ENCODE results near the gene SHROOM3. TPM values are rescaled to one million over a fixed set of nuclear protein-coding genes. Genes with fewer than 3 reads are reported as not detected.

Gene SHROOM3
- total RNA-seq, 1 experiment from 2014 or later, result 22.8 TPM

DNA sequence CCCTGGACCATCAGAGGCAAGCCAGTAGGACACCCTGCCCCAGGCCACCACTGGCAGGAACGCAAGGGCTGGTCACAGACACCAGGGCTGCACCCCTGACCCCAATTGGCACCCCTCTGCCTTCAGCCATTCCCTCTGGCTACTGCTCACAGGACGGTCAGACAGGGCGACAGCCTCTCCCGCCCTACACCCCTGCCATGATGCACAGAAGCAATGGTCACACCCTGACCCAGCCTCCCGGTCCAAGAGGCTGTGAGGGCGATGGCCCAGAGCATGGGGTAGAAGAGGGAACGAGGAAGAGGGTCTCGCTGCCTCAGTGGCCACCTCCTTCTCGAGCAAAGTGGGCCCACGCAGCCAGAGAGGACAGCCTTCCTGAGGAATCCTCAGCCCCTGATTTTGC lies 319.4 kb downstream of the SHROOM3 start:
- DNase-seq, result no peak
- peak overlapping the region; percentile 68 for H3K27ac ChIP-seq
- no peak overlapping the region for H3K4me3 ChIP-seq
- peaks cover 26% of the 10 kb centered on the region for H3K4me1 ChIP-seq
- peaks cover 9% of the 10 kb centered on the region for H3K36me3 ChIP-seq
- peaks cover 4% of the 10 kb centered on the region; the same call in 1 of the 2 replicates for H3K9me3 ChIP-seq (replicated peaks)
- no peaks in the 10 kb centered on the region for H3K27me3 ChIP-seq

DNA sequence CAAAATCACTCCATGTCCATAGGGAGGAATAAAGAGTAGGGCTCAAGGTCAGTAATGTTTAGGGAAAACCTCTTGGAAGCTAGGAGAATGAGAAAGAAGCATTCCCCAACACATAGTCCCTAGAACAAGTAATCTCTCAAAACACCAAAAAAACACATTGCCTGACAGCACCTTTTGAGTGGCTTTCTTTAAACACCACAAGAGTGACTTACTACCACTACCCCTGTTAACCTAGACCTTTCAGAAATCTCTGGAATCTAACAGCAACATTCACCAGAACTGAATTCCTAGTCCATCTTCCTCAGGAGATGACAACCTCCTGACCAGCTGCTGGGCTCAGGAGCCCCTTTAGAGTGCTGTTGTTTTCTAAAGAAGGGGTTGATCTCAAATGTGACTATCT lies 320.7 kb downstream of the SHROOM3 start:
- Histone ChIP-seq H3K27me3 (no peaks in the 10 kb centered on the region), H3K27ac (no peak overlapping the region), H3K4me1 (peaks cover 26% of the 10 kb centered on the region), H3K4me3 (no peak overlapping the region), H3K9me3 (replicated peaks) (peaks cover 4% of the 10 kb centered on the region; the same call in 1 of the 2 replicates), H3K36me3 (peaks cover 11% of the 10 kb centered on the region)
- no peak for DNase-seq

DNA sequence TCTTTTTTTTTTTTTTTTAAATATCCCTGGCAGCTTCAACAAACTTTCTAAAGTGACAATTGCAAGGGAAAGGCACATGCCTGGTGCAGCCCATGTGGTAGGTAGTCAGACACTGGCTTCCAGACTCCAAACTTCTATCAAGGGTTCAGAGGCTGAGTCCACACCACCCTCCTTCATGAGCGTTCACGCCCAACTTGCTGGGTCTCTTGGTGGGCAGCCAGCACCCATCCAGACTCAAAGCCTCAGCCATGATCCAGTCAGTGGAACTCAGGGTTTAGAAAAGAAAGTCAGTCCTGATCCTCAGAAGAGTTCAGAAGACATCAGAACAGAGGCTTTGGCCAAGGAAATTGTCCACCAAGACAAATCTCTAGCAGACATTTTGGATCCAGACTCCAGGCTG lies 321.4 kb downstream of the SHROOM3 start:
- no peaks in the 10 kb centered on the region for H3K27me3 ChIP-seq
- DNase-seq, result no peak
- H3K4me3 ChIP-seq, result no peak overlapping the region
- H3K36me3 ChIP-seq, result peaks cover 9% of the 10 kb centered on the region
- H3K4me1 ChIP-seq, result peaks cover 26% of the 10 kb centered on the region
- H3K9me3 ChIP-seq (replicated peaks), result peaks cover 3% of the 10 kb centered on the region; the same call in 1 of the 2 replicates
- H3K27ac ChIP-seq, result no peak overlapping the region

DNA sequence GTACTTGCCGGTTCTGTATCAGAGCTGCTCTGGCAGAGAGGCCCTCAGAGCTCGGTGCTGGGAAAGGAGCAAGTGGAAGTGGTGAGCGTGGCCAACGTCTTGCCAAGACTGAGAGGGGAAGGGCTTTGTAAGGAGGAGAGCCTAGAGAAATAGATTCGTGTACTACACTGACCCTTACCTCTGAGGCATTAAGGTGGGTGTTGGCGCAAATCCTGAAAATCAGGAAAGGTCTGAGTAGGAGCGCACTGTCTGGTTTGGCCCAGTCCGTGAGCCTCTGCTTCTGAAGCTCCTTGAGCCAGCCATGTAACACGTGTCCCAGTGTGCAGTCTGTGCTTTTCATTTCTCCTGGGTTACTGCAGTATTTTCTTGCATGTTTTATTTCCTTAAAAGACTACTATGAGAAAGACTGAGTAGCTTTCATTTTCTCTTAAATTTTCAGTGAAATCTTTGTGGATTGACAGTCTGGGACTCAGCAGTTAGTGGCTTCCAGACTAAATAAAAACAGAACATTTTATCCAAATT lies 322.4 kb downstream of the SHROOM3 start:
- Histone ChIP-seq H3K4me1 (peaks cover 25% of the 10 kb centered on the region), H3K4me3 (no peak overlapping the region), H3K9me3 (replicated peaks) (no peaks in the 10 kb centered on the region), H3K27ac (no peak overlapping the region), H3K36me3 (peaks cover 2% of the 10 kb centered on the region), H3K27me3 (no peaks in the 10 kb centered on the region)
- no peak for DNase-seq

DNA sequence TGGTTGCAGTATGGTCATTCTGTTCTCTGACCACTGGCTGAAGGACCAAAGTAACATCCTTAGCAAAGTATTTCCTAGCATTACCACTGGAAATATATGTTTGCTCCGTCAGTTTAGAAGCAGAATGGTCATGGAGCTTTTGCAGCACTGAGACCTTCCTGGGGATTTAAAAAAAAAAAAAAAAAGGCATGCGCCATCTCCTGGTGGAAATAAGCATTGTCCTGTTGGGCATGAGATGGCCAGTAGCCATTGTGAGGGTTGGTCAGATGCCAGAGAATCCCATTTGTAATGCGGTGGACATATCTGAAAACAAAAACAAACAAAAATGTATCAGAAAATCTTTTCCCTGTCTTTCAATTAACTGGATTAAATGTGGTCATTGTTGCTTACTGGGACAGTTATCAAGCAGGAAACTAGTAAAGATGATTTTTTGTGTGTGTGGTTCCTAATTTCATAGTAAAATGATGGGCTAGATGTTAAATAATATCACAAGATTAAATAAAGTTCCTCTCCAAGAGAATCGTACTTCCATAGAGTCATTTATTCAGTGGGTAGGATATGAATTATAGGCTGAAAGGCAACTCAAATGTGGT lies 323.4 kb downstream of the SHROOM3 start:
- H3K27ac ChIP-seq, result no peak overlapping the region
- H3K4me3 ChIP-seq, result no peak overlapping the region
- peak; percentile 73 to 87 for DNase-seq
- H3K4me1 ChIP-seq, result peaks cover 18% of the 10 kb centered on the region
- no peaks in the 10 kb centered on the region for H3K27me3 ChIP-seq
- H3K9me3 ChIP-seq (replicated peaks), result no peaks in the 10 kb centered on the region
- peaks cover 2% of the 10 kb centered on the region for H3K36me3 ChIP-seq

DNA sequence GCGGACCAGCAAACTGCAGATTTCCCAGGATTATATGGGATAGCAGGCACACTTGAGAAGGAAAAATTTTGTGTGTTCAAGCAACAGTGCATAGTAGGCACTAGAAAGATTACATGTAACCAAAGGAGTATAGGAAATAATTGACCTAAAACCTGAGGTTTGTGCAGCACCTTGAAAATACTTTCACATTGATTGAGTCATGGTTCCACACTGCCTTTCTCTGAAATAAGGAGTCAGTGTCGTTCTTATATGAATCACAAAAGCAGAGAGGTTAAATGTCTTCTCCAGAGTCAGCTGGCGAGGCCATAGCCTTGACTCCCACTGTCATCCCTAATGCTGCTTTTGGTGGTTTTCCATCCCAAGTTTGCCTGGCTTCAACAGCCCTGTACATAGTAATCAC lies 324.0 kb downstream of the SHROOM3 start:
- Histone ChIP-seq H3K27ac (no peak overlapping the region), H3K4me3 (no peak overlapping the region), H3K36me3 (peaks cover 2% of the 10 kb centered on the region), H3K4me1 (peaks cover 12% of the 10 kb centered on the region), H3K27me3 (no peaks in the 10 kb centered on the region), H3K9me3 (replicated peaks) (no peaks in the 10 kb centered on the region)
- DNase-seq, result no peak

DNA sequence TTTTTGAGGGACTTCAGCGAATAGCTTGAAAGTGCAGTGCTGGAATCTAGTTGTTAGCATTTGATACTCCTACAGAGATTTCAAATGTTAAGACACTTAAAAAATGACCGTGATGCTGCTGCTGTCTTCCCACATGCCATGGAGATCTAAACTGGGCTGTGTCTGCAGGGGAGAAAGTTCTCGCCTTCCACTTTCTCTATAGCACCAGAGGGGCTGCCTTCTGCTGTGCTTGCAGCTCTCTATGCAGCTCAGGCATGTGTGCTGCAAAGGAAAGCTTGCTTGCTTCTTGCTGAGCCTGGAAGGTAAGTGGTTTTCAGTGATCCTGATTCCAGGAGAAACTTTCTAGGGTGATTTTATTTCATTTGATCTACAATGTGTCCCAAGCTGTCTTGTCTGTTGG lies 325.2 kb downstream of the SHROOM3 start:
- Histone ChIP-seq H3K4me1 (peaks cover 14% of the 10 kb centered on the region; the same call in 1 of the 2 replicates), H3K36me3 (peaks cover 2% of the 10 kb centered on the region), H3K27me3 (no peaks in the 10 kb centered on the region), H3K4me3 (no peak overlapping the region), H3K9me3 (replicated peaks) (no peaks in the 10 kb centered on the region), H3K27ac (no peak overlapping the region)
- no peak for DNase-seq

DNA sequence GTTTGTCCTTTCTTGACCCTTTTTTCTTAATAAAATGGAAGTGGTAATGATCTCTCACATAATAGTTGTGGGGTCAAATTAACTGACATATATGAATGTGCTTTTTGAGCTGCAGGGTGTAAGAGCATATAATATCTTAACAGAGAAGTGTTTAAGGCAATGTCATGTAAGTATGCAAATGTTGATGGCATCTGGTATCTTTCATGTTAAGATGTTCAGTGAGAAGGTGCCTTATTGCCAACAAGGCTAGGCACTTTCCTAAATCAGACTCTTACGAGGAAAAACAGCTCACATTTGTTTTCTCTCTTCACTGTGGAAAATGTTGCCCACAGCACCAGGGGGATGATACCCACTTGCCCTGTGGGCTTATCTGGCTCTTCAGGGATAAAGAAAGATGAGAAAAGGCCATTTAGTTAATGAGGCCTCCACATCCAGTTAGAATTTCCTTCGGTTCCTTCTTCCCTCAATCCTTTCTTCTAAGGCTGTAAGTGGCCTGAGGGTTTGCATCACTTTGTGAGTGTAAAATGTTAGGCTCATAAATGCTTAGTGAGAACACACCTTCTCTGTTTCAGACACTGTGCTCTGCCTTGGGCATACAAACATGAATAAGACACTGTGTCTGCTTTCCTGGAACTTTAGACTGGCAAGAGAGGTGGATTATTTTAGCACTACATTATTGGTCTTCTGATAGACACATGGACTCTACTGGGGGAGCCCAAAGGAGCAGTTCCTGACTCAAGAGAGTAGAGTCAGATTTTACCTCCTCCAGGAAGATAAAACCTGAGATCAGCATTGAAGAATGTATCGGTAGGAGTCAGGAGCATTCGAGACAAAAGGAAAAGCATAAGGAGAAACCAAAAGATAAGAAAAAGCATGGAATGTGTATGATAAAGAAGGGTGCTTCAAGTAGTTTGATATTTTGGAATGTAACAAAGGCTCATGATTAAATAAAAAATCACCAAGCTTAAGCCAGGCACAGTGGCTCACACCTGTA lies 327.4 kb downstream of the SHROOM3 start:
- Histone ChIP-seq H3K36me3 (peaks cover 4% of the 10 kb centered on the region; the same call in 1 of the 2 replicates), H3K27ac (no peak overlapping the region)
- DNase-seq, result no peak

DNA sequence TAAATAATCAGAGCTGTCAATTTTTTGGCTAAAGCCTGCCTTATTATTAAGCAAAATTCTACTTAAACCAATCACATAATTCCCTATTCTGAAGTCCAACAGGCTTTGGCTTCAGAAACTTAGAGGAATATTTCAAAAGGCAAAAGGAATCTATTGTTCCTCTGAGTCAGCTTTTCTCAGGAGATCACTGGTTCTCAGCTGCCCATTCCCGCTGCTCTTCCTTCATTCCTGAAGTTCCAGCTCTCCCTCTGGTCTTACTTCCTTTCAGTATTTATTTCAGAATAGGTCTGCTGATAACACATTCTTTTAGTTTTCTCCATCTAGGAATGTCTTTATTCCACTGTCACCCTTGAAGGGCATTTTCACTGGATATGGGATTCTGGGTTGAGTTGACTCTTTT lies 329.2 kb downstream of the SHROOM3 start:
- DNase-seq, result peak in 1 of 2 experiments; percentile 43
- peaks cover 4% of the 10 kb centered on the region; the same call in 1 of the 2 replicates for H3K36me3 ChIP-seq
- no peaks in the 10 kb centered on the region for H3K9me3 ChIP-seq (replicated peaks)
- H3K27ac ChIP-seq, result peak overlapping the region; percentile 2; the same call in 1 of the 2 replicates
- peaks cover 17% of the 10 kb centered on the region for H3K4me1 ChIP-seq
- H3K27me3 ChIP-seq, result no peaks in the 10 kb centered on the region
- H3K4me3 ChIP-seq, result no peak overlapping the region

More for the DNA sequence above, 327.4 kb downstream of the SHROOM3 start:
- no peak overlapping the region for H3K4me3 ChIP-seq
- H3K27me3 ChIP-seq, result no peaks in the 10 kb centered on the region
- H3K9me3 ChIP-seq (replicated peaks), result no peaks in the 10 kb centered on the region
- H3K4me1 ChIP-seq, result peaks cover 14% of the 10 kb centered on the region; the same call in 1 of the 2 replicates

DNA sequence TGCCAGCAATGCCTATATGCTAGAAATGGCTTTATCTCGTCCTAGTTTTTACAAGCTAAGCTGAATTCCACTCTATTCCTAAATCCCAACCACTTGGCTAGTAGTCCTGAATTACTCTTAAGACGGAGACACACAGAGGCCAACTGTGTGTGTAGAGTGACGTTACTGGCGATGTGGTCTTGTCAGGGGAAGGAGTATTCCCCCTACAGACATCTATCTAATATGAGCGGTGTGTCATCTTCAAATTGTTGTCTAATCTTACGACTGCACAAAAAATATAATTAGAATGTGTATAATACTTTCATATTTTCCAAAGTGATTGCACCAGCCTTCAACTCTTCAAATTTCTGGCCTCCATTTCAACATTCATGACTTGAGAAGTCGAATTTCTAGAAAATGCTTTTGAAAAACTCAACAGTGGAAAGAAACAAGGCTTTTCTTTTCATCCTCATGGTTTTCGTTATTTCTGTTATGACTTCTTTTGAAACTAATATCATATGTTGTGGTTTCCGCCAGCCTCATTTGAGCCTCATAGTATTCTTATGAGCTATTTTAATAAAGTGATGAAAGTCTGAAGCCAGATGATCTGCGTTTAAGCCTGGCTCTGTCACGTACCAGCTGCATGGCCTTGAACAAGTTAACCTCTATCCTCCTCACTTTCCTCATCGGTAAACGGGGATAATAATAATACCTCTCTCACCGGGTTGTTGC lies 330.6 kb downstream of the SHROOM3 start:
- Histone ChIP-seq H3K4me3 (no peak overlapping the region), H3K9me3 (replicated peaks) (no peaks in the 10 kb centered on the region), H3K27ac (no peak overlapping the region), H3K36me3 (peaks cover 6% of the 10 kb centered on the region), H3K27me3 (no peaks in the 10 kb centered on the region), H3K4me1 (peaks cover 22% of the 10 kb centered on the region)
- no peak for DNase-seq

DNA sequence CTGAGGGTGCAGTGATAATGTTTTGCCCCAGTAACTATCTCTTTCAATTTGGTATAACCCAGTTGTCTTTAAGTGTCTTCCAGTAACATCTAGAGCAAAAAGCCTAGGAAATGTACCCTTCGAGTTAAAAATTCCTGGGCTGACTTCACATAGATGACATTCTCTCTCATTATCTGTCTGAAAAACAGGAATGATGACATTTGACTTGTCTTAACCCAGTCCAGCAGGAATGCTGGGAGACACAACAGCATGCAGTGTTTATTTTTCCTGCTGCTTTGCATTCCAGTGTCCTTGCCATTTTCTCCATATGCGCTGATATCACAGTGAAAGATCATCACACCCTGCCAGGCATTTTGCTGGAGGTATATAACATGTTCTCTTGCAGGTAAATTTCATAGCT lies 333.0 kb downstream of the SHROOM3 start:
- H3K27me3 ChIP-seq, result no peaks in the 10 kb centered on the region
- no peak overlapping the region; the same call in 1 of the 2 replicates for H3K27ac ChIP-seq
- peaks cover 22% of the 10 kb centered on the region for H3K4me1 ChIP-seq
- peaks cover 21% of the 10 kb centered on the region for H3K36me3 ChIP-seq
- no peak overlapping the region for H3K4me3 ChIP-seq
- no peaks in the 10 kb centered on the region for H3K9me3 ChIP-seq (replicated peaks)
- no peak for DNase-seq

DNA sequence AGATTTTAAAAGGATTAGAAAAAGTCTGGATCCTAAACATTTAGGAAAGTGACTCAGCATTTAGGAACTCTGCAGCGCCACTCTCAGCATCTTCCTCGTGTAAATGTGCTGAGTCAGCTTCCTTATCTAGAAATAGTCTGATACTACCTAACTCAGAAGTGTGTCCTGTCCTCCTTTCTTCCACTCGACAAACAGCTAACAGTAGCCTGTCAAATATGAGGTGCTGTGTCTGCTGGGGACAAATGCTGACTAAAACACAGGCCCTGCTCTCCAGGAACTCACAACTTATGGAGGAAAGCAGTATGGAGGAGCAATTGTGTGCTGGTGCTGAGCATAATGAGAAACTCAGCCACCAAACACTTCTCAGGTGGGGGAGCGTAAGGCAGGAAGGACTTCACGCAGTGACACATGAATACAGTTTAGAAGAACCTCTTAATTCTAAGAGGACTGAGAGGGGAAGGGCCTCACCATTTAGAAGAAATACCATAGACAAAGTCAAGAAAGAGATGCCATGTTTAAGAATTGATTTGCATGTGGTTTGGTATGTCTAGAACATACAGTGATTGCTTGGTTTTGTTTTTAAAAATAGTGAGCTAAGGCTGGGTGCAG lies 337.6 kb downstream of the SHROOM3 start:
- Histone ChIP-seq H3K4me3 (no peak overlapping the region), H3K27me3 (no peaks in the 10 kb centered on the region), H3K4me1 (peaks cover 14% of the 10 kb centered on the region), H3K27ac (no peak overlapping the region), H3K36me3 (peaks cover 22% of the 10 kb centered on the region), H3K9me3 (replicated peaks) (no peaks in the 10 kb centered on the region)
- no peak for DNase-seq

DNA sequence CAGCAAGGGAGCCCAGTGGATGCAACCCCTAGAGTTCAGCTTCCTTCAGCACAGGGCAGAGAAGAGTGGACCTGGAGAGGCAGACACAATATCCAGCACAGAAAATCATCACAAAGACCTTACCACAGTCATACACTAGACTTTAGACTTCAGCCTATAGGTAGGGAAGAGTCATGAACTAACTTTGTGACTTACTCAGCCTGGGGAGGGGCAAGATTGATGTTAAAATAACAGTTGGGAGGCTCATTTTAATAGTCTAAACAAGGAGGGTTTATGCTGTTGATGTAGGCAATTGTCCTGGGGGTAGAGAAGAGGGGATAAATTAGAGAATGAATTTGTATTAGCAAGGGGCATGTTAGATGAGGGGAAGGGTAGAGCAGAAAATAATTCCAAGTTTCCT lies 338.7 kb downstream of the SHROOM3 start:
- Histone ChIP-seq H3K27ac (no peak overlapping the region), H3K36me3 (peaks cover 22% of the 10 kb centered on the region), H3K9me3 (replicated peaks) (no peaks in the 10 kb centered on the region), H3K4me1 (peaks cover 7% of the 10 kb centered on the region), H3K27me3 (no peaks in the 10 kb centered on the region), H3K4me3 (no peak overlapping the region)
- no peak for DNase-seq
